ENCODE results near the gene ALG9.

The ALG9 gene

DNA sequence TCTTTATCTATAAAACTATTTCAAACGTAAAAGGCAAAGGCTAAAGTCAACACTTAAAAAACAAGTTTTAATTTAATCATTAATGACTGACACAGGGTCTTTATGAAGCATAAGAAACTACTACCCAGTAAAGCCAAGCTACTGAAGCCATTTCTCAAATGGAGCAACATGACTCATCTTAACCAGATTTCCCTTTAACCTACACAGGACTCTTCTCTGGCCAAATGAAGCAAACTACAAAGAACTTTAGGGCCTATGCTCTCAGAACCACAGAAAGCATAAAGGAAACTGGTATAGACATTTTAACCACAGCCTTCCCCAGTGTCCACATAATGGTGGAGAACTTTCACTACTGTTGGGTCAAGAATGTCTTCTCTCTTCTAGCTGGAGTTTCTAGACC is 34.7 kb downstream of the ALG9 start:
- Histone ChIP-seq H3K9me3 (ENCODE audit: control insufficient read depth, low read length) (no peaks in the 10 kb centered on the region), H3K27me3 (ENCODE audit: control insufficient read depth, insufficient read depth, low read length, poor library complexity, severe bottlenecking) (no peaks in the 10 kb centered on the region), H3K36me3 (ENCODE audit: control insufficient read depth, insufficient read depth, low read length) (no peaks in the 10 kb centered on the region), H3K27ac (ENCODE audit: insufficient read depth, low read depth, low read length, poor library complexity, severe bottlenecking) (no peak overlapping the region), H3K4me3 (ENCODE audit: insufficient read depth, low read depth, low read length) (no peak overlapping the region), H3K4me1 (ENCODE audit: control insufficient read depth, insufficient read depth, low read length) (peaks cover 13% of the 10 kb centered on the region)
- 91 to 100% methylated on average over 1 of the region's 1 CpG for WGBS, 2 experiments

DNA sequence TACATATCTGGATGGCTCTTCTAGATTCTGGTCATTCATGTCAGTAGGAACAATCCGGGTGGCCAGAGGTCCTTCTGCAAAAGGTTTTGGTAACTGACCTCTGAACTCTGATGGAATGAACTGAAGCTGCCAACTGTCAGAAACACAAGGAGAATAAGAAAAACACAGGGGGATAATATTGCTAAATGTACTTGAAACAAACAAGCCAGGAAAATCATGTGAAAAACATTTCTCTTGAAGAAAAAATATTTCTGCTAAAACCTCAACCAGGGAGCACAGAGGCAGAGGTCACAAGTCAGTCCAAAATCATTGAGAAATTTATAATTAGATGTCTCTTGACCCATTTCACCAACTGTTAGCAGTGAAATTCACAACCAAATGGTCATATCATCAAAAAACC is 35.2 kb downstream of the ALG9 start:
- Histone ChIP-seq H3K4me3 (ENCODE audit: insufficient read depth, low read depth, low read length) (no peak overlapping the region), H3K9me3 (ENCODE audit: control insufficient read depth, low read length) (no peaks in the 10 kb centered on the region), H3K4me1 (ENCODE audit: control insufficient read depth, insufficient read depth, low read length) (peaks cover 13% of the 10 kb centered on the region), H3K27me3 (ENCODE audit: control insufficient read depth, insufficient read depth, low read length, poor library complexity, severe bottlenecking) (no peaks in the 10 kb centered on the region), H3K27ac (ENCODE audit: insufficient read depth, low read depth, low read length, poor library complexity, severe bottlenecking) (no peak overlapping the region), H3K36me3 (ENCODE audit: control insufficient read depth, insufficient read depth, low read length) (no peaks in the 10 kb centered on the region)
- WGBS, 2 experiments = 83 to 96% methylated on average over 1 of the region's 1 CpG

DNA sequence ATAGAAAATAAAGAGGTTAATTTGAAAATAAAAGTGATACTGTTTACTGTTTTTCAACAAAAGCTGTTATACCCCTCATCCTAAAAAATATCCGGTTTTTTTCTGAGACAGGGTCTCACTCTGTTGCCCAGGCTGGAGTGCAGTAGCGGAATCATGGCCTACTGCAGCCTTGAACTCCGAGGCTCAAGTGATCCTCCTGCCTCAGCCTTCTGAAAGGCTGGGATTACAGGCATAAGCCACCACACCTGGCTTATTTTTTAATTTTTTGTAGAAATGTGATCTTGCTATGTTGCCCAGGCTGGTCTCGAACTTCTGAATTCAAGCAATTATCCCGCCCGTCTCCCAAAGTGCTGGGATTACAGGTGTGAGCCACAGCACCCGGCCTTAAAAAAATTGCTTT is 35.7 kb downstream of the ALG9 start:
- H3K4me3 ChIP-seq (ENCODE audit: insufficient read depth, low read depth, low read length) = no peak overlapping the region
- peaks cover 11% of the 10 kb centered on the region for H3K4me1 ChIP-seq (ENCODE audit: control insufficient read depth, insufficient read depth, low read length)
- no peaks in the 10 kb centered on the region for H3K9me3 ChIP-seq (ENCODE audit: control insufficient read depth, low read length)
- no peak overlapping the region for H3K27ac ChIP-seq (ENCODE audit: insufficient read depth, low read depth, low read length, poor library complexity, severe bottlenecking)
- H3K27me3 ChIP-seq (ENCODE audit: control insufficient read depth, insufficient read depth, low read length, poor library complexity, severe bottlenecking) = no peaks in the 10 kb centered on the region
- 92 to 93% methylated on average over 7 of the region's 7 CpGs for WGBS, 2 experiments
- H3K36me3 ChIP-seq (ENCODE audit: control insufficient read depth, insufficient read depth, low read length) = no peaks in the 10 kb centered on the region

DNA sequence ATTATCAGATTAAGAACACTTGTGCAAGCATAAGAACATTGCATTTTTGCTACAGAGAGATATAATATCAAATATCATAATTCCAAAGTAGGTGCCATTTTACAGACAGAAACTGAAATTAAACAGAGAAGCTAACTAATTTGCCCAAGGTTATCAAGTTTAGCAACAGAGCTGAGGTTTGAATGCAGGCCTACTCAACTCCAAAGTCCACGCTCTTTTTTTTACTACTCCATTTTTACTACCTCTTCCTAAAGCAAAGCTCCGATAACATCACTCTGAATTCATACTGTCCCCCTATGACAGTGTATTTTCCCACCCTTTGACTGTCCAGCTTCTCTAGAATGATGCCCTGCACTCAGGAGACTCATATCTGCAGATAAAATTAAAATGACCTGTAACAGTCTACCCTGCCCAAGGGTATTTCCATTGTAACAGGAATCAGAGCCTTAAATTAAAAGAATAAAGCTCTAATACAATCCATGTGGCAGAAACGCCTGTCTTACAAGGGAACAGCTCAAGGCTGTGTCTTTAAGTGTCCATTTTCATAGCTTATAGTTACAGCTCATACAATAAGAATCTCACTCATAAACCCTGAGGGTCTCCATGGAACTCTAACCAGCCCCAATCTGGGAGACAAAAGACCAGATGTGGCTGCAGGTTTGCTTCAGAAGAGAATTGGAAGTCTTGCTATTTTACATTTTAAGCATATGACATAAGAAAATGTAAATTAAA is 36.8 kb downstream of the ALG9 start:
- H3K4me1 ChIP-seq (ENCODE audit: control insufficient read depth, insufficient read depth, low read length) = no peaks in the 10 kb centered on the region
- no peaks in the 10 kb centered on the region for H3K36me3 ChIP-seq (ENCODE audit: control insufficient read depth, insufficient read depth, low read length)
- H3K27ac ChIP-seq (ENCODE audit: insufficient read depth, low read depth, low read length, poor library complexity, severe bottlenecking) = no peak overlapping the region
- no peaks in the 10 kb centered on the region for H3K27me3 ChIP-seq (ENCODE audit: control insufficient read depth, insufficient read depth, low read length, poor library complexity, severe bottlenecking)
- H3K4me3 ChIP-seq (ENCODE audit: insufficient read depth, low read depth, low read length) = no peak overlapping the region
- no peaks in the 10 kb centered on the region for H3K9me3 ChIP-seq (ENCODE audit: control insufficient read depth, low read length)
- 87 to 96% methylated on average over 3 of the region's 3 CpGs for WGBS, 2 experiments

DNA sequence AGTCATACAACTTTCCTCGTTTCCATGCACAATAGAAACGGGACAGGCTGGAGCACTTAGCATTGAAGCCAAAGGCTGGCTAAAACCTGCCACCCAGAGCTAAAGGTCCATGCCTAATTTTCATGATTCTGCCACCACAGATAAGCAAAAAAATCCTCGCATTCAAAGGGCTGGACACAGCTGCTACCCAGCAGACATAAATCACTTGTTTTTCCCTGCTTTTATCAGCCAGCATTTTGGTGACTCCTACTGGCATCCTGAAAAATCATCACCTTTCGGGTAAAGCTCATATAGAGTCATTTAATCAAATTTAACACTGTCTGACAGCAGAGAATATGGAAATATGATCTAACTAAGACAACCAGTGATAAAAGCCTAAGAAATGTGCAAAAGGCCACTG is 37.9 kb downstream of the ALG9 start:
- no peaks in the 10 kb centered on the region for H3K36me3 ChIP-seq (ENCODE audit: control insufficient read depth, insufficient read depth, low read length)
- H3K9me3 ChIP-seq (ENCODE audit: control insufficient read depth, low read length) = no peaks in the 10 kb centered on the region
- H3K4me1 ChIP-seq (ENCODE audit: control insufficient read depth, insufficient read depth, low read length) = no peaks in the 10 kb centered on the region
- no peak overlapping the region for H3K27ac ChIP-seq (ENCODE audit: insufficient read depth, low read depth, low read length, poor library complexity, severe bottlenecking)
- WGBS, 2 experiments = 92 to 95% methylated on average over 4 of the region's 4 CpGs
- H3K4me3 ChIP-seq (ENCODE audit: insufficient read depth, low read depth, low read length) = no peak overlapping the region
- H3K27me3 ChIP-seq (ENCODE audit: control insufficient read depth, insufficient read depth, low read length, poor library complexity, severe bottlenecking) = no peaks in the 10 kb centered on the region

DNA sequence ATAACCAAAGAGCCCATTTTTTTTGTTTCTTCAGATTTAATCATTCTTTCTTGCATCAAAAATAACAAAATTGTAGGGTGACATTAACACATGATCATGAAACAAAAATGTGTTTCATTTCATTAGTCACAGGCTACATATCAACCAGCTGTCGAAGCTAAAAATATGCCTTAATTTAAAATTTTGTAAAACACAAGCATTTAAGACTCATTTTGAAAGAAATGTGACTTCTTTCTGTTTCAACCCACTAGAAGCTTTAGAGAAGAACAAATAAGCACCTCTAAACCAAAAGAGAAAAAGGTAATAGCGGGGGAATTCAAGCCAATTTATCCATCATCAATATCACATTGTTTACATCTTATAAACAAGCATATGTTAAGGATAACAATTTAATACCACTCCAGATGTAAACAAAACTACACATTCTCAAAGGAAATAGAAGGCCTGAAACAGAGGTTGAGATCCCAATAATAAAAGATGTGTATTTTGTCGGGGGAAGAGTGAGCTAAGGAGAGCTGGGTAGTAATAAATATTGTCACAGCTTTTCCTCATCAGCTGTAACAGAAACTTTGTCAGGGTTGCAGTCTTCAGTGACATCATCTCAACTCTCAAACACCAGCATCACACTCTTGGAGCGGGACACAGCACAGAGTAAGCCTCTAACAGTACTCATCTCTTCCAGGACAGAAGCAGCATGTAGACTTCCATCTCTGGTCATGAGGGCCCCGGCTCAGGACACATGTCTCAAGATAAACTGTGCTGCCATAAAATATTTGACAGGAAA is 42.0 kb downstream of the ALG9 start:
- Histone ChIP-seq H3K27me3 (ENCODE audit: control insufficient read depth, insufficient read depth, low read length, poor library complexity, severe bottlenecking) (no peaks in the 10 kb centered on the region), H3K36me3 (ENCODE audit: control insufficient read depth, insufficient read depth, low read length) (no peaks in the 10 kb centered on the region), H3K4me1 (ENCODE audit: control insufficient read depth, insufficient read depth, low read length) (no peaks in the 10 kb centered on the region), H3K4me3 (ENCODE audit: insufficient read depth, low read depth, low read length) (no peak overlapping the region), H3K9me3 (ENCODE audit: control insufficient read depth, low read length) (no peaks in the 10 kb centered on the region), H3K27ac (ENCODE audit: insufficient read depth, low read depth, low read length, poor library complexity, severe bottlenecking) (no peak overlapping the region)
- WGBS, 2 experiments = 95 to 100% methylated on average over 4 of the region's 5 CpGs

DNA sequence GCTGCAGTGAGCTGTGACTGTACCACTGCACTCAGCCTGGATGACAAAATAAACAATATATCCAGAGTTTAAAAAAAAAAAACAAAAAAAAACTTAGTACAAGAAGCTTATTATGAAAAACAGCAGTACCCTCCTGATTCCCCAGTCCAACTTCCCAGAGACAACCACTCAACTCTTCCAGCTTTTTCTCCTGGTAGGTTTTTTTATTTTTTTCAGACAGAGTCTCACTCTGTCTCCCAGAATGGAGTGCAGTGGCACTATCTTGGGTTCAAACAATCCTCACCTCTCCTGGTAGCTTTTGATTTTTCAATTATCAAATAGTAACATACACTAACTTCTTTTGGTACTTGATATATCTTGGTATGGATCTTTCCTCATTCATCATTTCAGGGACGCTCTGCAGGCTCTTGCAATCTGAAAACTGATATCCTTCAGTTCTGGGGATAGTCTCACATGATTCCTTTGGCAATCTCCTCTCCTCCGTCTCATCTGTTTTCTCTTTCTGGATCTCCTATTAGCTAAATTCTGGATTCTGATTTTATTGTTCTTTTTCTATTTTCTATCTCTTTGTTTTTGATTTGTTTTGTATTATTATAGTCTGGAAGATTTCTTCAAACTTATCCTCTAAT is 44.9 kb downstream of the ALG9 start:
- Histone ChIP-seq H3K9me3 (ENCODE audit: control insufficient read depth, low read length) (no peaks in the 10 kb centered on the region), H3K27me3 (ENCODE audit: control insufficient read depth, insufficient read depth, low read length, poor library complexity, severe bottlenecking) (no peaks in the 10 kb centered on the region), H3K36me3 (ENCODE audit: control insufficient read depth, insufficient read depth, low read length) (no peaks in the 10 kb centered on the region), H3K4me1 (ENCODE audit: control insufficient read depth, insufficient read depth, low read length) (no peaks in the 10 kb centered on the region), H3K27ac (ENCODE audit: insufficient read depth, low read depth, low read length, poor library complexity, severe bottlenecking) (no peak overlapping the region), H3K4me3 (ENCODE audit: insufficient read depth, low read depth, low read length) (no peak overlapping the region)
- WGBS, 2 experiments = 91 to 100% methylated on average over 2 of the region's 2 CpGs

DNA sequence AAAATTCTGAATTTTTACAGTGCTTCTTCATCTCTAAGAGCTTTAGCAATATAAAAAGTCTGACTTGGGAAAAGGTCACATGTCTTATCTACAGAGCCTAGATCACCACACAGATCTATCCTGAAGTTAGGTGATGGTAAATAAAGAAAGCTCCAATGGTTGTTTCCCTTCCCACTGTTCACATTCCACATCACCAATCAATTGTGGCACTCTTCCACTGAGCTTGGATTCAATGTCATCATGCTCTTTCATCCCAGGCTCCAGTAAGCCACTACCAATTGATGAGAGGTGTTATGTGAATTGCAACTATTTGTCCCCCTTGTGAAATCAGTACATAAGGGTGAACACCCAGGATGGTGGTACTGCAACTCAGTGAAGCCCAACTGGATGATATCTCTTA is 47.8 kb downstream of the ALG9 start:
- H3K27me3 ChIP-seq (ENCODE audit: control insufficient read depth, insufficient read depth, low read length, poor library complexity, severe bottlenecking) = no peaks in the 10 kb centered on the region
- H3K36me3 ChIP-seq (ENCODE audit: control insufficient read depth, insufficient read depth, low read length) = no peaks in the 10 kb centered on the region
- no peaks in the 10 kb centered on the region for H3K9me3 ChIP-seq (ENCODE audit: control insufficient read depth, low read length)
- no peak overlapping the region for H3K27ac ChIP-seq (ENCODE audit: insufficient read depth, low read depth, low read length, poor library complexity, severe bottlenecking)
- H3K4me3 ChIP-seq (ENCODE audit: insufficient read depth, low read depth, low read length) = no peak overlapping the region
- H3K4me1 ChIP-seq (ENCODE audit: control insufficient read depth, insufficient read depth, low read length) = no peaks in the 10 kb centered on the region

DNA sequence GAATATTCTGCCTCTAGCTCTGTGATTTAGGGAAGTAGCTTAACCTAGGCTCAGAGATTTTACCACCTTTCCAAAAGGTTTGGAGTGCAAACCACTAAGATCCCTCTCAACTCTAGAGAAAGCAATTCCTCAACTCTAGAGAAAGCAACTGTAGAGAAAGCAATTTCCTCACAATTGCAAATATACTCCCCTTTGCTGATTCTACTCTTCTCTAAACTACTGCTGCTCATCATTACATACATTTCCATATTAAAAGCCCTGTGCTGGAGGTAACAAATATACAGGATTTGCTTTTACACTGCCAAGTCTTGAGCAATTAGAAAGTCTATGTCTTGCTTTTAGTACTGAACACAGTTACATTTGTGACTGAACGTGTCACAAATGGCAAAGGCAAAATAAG is 48.2 kb downstream of the ALG9 start:
- Histone ChIP-seq H3K4me1 (ENCODE audit: control insufficient read depth, insufficient read depth, low read length) (no peaks in the 10 kb centered on the region), H3K27me3 (ENCODE audit: control insufficient read depth, insufficient read depth, low read length, poor library complexity, severe bottlenecking) (no peaks in the 10 kb centered on the region), H3K36me3 (ENCODE audit: control insufficient read depth, insufficient read depth, low read length) (no peaks in the 10 kb centered on the region), H3K27ac (ENCODE audit: insufficient read depth, low read depth, low read length, poor library complexity, severe bottlenecking) (no peak overlapping the region), H3K9me3 (ENCODE audit: control insufficient read depth, low read length) (no peaks in the 10 kb centered on the region), H3K4me3 (ENCODE audit: insufficient read depth, low read depth, low read length) (no peak overlapping the region)
- 10 to 19% methylated on average over 1 of the region's 1 CpG for WGBS, 2 experiments

DNA sequence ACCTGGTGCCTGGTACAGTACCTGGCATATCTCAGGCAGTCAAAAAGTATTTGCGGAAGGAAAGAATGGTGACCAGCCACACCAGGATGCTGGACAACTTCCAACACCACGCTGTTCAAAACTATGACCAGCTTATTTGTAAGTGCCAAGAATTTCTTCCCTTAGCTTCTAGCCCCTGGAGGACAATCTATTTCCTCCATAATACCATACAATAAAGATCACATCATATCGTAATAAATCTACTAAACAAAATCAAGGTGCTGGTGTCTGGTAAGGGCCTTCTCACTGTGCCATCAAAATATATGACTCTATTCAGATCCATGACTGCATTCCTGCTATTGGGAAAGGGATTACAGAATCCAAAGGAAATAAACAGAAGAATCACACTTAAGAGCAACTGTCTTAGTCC is 51.5 kb downstream of the ALG9 start:
- Histone ChIP-seq H3K4me3 (ENCODE audit: insufficient read depth, low read depth, low read length) (no peak overlapping the region), H3K27me3 (ENCODE audit: control insufficient read depth, insufficient read depth, low read length, poor library complexity, severe bottlenecking) (no peaks in the 10 kb centered on the region), H3K36me3 (ENCODE audit: control insufficient read depth, insufficient read depth, low read length) (no peaks in the 10 kb centered on the region), H3K9me3 (ENCODE audit: control insufficient read depth, low read length) (no peaks in the 10 kb centered on the region), H3K4me1 (ENCODE audit: control insufficient read depth, insufficient read depth, low read length) (no peaks in the 10 kb centered on the region), H3K27ac (ENCODE audit: insufficient read depth, low read depth, low read length, poor library complexity, severe bottlenecking) (no peak overlapping the region)
- WGBS, 2 experiments = 95 to 98% methylated on average over 3 of the region's 3 CpGs

Measured in ectodermal cell (in vitro differentiated cells).